Activated gamma-delta T cell (primary cell): Measurements from ENCODE around the gene SLC25A13.
"Not testable (repeated sequence)": the region's sequence is repeated elsewhere in the genome, so short reads cannot be mapped to it uniquely, and the experiment has no call there.

ENCODE experiments used
- DNase-seq: peaks from one replicate; lab custom pipeline; 2025; lab: John Stamatoyannopoulos, UW

SLC25A13 gene

DNA sequence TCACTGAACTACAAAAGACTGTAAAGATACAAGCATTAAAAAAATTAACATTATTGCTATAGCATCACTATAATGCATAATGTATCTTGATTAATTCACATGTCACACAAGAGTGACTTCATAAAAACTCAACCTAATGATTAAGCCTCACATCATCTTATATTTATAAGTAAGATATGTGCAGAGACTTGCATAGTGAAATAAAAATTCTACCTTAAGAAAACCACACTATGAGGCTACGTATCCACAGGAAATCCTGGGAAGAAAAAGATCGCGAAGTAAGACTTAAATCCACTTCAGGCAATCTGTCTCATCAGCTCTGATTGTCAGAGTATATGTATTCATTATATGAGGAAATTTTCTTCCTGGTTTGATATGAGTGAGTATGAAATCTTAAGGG lies 160.0 kb downstream of the SLC25A13 start:
- no peak for DNase-seq

DNA sequence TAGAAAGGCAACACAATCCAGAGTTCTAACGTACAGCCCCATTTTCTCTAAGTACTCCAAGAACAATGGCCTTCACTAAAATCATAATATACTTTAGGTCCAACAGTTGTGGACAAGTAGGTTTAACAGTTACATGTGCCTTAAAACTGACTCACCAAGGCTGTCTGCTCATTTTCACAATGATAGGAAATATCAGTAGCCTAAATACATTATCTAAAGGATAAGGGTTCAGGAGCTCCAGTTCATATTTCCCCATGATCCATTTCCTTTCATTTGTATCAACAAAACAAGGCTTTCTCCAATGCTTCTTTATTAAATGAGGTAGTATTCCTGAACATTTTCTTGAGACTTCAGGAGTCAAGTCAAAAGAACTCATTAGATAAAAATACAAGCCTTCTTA lies 164.0 kb downstream of the SLC25A13 start:
- DNase-seq: no peak

DNA sequence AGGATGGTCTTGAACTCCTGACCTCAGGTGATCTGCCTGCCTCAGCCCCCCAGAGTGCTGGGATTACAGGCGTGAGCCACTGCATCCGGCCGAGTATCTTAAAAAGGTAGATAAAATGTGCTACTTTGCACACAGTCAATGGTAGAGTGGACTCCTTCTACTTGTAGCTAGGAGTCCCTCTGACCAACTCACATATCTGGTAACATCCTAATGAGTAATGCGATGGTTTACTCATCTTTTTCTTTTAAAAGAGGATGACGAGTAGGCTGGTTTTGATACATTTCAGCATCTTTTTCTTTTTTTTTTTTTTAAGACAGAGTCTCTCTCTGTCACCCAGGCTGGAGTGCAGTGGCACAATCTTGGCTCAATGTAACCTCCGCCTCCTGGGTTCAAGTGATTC lies 167.4 kb downstream of the SLC25A13 start:
- DNase-seq: not testable (repeated sequence)

DNA sequence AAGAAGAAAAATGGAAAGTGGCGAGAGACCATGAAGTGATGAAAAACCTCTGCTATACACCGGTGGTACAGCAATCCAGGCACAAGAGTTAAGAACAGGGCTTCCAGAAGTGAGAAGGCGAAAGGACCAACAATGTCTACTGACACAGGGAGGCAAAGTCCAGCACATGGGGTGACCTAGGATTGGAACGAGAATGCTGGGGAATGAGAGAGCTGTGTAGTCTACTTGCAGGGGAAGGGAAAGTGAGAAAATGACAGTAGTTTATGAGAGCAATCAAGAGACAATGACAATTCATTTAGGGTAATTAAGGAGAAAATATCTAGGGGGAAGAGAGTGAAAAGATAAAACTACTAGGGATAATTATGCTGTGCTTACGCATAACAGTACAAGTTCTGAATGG lies 169.2 kb downstream of the SLC25A13 start:
- DNase-seq: no peak

DNA sequence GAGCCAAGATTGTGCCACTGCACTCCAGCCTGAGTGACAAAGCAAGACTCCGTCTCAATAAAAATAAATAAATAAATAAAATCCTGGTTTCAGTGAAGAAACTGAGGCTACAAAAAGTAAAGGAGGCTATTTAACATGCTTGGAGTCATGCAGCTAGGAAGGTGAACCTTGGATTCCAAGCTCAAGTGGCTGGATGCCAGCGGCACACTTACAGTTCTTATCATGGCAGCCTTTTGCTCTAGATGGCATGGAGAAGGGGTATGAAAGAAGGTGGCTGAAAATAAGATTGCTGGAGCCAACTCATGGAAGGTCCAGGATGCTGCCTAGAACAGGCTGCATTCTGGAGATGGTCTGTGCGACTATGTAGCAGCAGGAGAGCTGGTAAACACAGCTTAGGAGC lies 170.0 kb downstream of the SLC25A13 start:
- no peak for DNase-seq

DNA sequence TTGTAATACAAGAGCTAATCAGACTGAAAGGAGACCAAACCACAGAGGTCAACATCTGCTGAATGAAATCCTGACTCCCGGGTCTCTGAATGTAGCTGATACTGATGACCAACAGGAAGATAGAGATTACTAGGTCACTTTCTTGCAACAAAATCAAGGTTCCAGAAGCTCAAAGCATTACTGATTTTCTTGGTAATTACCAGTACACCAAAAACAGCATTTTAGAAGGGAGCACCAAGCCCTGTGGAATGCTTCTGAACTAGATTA lies 177.7 kb downstream of the SLC25A13 start:
- DNase-seq: no peak

DNA sequence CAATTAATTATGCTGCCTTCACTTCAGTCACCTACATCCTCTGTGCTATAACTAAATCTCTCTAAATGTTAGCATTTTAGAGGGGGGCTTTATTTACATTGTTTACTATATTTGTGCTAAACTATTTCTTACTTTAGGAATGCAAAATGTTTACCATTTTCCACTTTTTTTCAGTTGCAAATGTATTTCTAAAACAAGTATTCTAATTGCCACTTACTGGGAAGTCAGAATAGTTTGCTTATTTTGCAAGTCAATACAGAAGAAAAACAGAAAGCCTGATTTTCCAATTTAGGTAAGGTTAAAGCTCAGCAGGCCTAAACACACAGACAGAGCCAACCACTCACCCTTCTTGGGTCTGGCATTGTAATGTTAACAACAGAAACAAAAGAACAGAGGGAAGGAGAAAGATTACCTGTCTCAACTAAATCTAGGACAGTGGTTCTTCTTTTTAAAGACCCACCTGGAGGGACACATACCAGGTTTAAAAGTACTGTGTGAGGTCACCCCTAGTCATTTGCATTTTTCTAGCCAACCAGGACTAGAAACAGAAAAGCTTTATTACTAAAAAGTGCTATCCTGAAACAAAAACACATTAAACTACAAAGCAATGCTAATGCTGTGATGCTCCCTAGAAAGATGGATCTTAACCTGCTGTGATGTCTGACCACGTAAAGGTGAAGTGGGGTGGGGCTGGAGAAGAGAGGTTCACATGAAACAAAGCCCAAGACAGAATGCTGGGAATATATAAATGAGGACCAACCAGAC lies 178.2 kb downstream of the SLC25A13 start:
- no peak for DNase-seq

DNA sequence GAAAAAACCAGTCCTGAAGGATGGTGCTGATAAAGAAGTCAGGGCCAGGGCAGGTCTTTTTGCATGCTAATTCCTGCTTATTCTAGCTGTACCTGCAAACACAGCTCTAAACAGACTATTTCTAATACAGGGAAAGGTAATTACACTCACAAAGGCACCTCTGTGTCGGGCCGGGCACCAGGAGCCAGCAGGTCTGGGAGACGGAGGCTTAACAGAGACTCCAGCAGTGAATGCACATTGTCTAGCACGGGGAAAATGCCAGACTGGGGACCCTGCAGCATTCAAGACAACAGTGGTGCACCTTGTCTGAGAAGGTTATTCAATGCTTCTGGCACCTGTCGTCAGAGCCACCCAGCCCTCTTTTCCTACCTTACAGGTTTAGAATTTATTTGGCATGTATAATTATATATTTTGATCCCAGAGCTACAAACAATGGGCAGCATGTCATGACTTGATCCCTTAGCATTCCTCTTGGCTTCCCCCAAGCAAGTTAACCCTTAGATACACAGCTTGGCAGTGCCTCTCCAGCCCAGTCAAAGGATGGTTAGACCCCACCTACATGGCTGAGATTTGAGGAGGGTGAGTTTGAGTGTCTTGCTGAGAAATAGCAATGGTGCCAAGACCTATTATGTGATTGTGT lies 185.2 kb downstream of the SLC25A13 start:
- no peak for DNase-seq

DNA sequence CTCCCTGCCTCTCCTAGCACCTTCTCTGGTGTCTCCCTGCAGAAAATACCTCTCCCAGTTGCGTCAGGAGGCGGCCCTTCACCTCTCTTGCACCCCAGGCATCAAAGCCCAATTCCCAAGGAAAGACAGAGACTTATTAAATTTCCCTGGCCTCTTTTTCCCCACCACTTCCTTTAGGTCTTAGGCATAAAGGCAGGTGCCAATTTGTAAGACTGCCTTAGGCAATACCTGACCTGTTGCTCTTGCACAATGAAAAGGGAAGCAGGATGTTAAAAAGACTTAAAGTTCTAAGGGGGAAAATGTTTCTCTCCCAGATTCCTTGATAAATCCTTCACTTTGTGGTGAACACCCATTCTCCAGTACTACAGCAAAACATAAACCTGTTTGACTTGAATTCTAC lies 186.7 kb downstream of the SLC25A13 start:
- no peak for DNase-seq

DNA sequence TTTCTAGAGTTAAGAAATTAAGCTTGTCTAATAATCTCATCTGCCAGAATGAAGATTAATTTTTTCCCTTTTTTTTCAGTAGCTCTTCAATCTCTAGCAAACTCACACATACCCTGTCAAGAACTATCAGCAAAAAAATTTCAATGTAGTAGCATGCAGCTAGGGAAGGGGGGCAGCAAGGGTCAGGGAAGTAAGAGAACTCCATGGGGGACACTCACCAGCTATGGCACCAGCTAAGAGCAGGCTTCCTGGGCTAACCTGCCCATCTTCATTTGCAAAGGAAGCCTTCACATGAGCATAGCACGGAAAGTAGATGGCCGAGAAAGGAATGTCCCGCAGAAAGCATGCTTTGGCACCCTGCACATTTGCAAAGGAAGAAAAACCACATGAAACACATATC lies 190.4 kb downstream of the SLC25A13 start:
- no peak for DNase-seq

DNA sequence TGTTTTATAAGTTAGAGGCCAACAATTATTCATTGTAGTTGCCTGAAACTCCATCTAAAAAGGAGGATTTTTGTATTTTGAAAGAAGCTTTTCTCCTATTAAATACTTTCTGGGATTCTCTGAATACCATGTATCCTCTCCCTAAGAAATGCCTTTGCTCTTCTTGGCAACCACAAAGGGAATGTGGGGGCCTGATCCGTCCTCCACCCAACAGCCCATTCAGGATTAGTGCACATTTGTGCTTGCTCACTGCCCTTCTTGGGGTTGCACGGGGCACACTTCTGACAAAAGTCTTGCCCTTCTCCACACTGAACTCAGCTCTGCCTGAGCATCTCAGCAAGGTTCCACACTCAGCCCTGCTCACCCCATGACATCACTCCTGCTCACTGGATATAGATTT lies 194.2 kb downstream of the SLC25A13 start:
- DNase-seq: no peak

DNA sequence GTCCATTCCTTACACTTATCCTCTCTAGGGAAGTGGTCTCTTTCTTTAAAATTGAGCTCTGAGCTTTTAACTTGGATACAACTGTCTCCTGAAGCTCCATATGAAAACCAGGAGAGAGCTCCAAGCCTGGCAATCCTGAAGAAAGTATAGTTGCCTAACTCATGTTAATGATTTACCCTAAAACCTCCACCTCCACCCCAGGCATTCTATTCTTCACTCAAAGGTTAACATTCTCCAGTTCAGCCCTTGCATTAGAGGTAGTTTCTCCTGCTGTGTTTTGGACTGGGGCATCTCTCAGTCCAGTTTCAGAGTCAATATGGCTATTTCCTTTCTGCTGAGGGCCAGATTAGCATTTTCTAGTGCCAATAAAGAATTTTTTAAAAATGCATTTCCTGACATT lies 195.5 kb downstream of the SLC25A13 start:
- no peak for DNase-seq

DNA sequence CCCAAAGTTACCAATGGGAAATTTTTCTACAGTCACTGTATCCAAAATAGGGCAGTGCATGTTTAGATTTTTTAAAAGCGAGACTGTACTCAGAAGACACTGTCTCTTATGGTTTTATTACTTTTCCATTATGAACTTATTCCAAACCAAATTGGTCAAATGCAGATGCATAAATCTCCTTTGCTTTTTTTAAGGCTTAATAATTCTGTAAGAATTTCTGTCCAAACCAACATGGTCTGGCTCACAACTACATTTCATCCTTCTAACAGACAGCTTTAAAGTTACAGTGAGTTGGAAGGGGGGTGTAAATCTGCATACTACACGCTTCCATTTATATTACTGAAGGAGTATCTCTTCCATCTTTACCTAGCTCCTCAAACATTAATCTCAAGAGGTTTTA lies 199.2 kb downstream of the SLC25A13 start:
- DNase-seq: no peak

DNA sequence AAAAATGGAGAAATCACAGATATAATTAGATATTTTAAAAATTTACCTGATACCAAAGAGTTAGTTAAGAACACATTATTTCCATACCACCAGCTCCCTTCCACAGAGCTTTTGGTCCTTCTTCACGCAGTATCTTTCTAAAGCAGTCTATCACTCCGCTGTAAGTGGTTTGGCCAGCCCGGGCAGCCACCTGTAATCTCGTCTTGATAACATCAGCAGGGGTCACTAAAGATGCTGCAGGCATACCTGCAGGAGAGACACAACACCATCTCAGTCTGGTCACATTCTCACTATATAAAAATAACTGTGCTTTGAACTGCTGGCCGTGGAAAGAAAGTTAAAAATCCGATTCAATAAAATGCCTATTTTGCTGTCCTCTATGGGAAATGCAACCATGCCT lies 200.1 kb downstream of the SLC25A13 start:
- DNase-seq: no peak

DNA sequence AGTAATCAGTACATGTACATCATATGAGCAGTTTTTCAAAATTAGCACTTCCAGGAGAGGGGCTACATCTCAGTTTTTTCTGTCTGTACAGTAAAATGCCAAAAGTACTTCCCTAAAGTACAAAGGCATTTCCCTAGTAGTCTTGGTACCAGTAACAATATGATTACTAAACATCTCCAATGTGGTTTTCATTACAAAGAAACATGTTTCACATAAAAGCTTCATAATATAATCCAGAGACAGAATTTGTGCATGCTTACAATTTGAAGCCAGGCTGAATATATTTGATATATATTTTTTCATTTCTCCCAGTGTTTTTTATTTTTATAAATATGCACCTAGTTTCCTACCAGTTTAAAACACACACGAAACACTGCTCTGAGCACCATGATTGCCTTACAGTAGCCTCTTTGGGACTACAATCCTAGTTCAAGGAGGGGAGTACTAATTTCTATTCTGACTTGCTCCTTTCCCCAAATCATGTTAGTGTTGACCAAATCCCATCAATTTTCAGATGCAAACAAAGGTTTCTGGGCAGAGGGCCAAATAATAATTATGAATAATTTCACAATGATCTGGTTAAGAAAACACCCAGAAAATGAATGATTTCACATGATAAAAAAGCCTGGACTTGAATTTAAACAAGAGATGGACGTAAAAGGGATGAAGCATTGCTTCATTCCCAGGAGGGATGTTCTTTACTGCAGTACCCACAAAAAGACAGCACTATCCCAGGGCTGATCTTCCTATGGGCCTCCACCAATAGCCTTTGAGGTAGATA lies 201.3 kb downstream of the SLC25A13 start:
- DNase-seq: no peak

DNA sequence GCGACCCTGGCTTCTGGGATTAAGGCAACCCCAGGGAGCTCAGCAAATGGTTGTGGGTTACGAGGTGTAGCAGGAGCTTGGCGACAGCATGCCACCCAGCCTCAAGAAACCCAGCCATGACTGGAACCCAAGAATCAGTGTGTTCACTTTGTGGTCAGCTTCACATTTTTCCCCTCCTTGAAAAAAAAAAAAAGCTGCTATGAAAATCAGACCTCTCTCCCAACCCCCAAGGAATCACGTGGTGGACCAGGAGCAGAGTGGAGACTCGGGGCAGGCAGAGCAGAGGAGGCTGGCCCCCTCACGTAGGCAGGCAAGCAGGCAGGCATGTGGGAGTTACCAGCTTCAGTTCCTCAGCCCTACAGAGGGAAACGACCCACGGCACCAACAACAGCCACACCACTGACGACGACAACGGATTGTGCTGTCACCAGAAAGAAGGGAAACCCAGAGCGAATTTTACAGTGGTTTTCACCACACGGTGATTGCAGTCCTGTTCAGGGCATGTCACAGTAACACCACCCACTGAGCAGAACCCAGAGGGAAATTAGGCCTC lies 203.4 kb downstream of the SLC25A13 start:
- DNase-seq: no peak

DNA sequence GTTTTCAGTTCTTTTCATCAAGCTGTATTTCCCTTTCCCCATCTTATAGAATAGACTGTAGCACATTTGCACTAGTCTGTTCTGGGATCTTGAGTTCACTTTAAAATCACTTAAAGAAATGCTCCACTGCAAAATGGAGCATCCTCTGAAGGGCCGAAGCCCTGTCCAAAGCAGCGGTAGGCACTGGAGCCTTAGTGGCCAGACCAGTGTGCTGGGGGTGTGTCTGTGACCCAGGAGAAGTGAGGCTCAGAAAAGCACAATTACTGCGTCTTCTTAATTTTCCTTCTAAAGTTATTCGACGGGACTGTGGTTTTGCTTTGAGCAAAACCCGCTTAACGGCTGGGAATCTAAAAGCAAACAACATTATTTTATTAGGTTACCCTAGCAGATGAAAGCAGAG lies 205.7 kb downstream of the SLC25A13 start:
- no peak for DNase-seq

DNA sequence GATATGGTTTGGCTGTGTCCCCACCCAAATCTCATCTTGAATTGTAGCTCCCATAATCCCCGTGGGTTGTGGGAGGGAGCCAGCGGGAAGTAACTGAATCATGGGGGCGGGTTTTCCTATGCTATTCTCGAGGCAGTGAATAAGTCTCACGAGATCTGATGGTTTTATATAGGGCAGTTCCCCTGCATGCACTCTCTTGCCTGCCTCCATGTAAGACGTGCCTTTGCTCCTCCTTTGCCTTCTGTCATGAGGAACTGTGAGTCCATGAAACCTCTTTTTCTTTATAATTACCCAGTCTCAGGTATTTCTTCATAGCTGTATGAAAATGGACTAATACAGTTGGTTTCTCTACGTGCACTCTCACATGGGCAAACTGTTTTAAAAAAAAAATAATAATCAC lies 207.7 kb downstream of the SLC25A13 start:
- DNase-seq: no peak

DNA sequence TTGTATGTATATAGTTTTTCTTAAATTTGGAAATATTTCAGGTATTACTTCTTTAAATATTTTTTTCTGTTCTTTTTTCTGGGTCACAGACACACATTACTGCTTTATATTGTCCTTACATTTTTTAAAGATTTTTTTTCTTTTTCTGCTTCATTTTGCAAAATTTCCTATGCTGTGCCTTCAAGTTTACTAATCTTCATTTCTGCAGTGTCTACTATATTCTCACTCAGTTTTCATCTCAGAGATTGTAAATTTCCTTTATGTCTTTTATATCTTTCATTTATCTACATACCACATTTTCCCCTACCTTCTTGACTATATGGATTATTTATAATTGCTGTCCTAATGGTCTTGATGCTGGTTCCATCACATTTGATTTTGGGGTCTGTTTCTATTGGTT lies 210.5 kb downstream of the SLC25A13 start:
- DNase-seq: no peak

DNA sequence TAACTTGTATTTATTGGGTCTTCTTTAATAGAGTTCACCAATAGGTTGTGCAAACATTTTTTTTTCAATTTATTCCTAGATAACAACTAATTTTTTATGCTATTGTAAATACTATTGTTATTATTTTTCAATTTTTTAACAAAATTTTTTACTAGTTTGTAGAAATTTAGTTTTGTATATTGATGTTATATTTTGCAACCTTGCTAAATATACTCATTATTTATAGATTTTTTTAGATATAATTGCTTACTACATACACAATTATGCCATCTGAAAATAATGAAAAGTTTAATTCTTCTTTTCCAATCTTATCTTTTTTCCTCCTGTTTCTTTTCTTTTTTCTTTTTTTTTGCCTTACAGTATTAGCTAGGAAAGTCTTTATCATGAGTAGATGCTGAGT lies 216.9 kb downstream of the SLC25A13 start:
- no peak for DNase-seq

DNA sequence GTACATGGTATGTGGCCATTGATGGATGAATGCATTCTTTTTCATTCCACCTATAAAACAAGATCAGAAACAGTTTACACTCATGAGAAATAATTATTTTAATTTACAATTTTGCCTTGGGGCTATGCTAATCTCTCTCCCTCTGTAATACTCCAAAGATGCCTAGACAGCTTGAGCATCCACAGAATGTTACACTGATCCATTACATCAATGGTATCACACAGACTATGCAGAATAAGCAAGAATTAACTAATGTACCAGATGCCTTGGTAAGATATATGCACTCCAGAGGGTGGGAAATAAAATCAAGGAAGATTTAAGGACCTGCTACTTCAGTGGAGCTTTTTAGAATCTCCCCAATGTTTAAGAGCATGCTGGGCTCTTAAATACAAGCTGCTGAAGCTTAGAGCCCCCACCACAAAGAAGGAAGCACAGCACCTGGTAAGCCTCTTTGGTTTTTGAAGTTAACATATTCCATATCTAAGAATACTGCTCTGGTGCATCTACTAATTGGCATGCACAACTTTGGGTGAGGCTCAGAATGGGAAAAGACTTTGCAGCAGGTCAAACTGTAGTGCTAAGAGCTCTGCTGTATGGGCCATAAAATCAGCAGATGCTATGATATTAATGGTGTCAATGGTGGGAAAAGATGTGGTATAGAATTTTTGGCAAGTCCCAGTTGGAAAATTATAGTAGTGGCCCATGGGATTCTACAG lies 219.6 kb downstream of the SLC25A13 start:
- no peak for DNase-seq

DNA sequence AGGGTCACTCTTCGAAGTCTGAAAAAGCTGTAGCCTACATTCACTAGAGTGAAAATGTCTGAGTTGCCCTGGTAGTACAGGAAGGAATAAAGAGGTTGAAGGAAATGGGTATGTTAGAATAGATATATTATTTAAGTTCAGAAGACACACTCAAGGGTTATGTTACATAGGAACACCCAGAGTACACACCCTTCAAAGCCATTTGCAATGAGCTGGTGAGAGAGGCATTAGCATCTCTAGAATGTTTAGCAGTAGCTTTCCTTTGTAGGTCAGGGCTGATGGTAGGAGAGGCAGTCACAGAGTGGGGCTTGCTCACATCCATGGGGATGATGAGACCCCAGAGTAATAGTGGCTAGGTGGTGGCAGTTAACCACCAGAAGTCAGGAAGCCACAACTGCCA lies 221.2 kb downstream of the SLC25A13 start:
- DNase-seq: no peak
